Endodermal cell (in vitro differentiated cells): ENCODE data around the gene ATP2B2. TPM values are rescaled to one million over a fixed set of nuclear protein-coding genes. Genes with fewer than 3 reads are reported as not detected.

Experiments
- DNase-seq: peaks from one replicate; pipeline ENCODE4 v3.0.0-alpha.2; 2017
- H3K27ac ChIP-seq: 2 replicates; pipeline ENCODE4 v1.5.1; 2013; ENCODE audit warnings: mild to moderate bottlenecking, low read depth, low read length, moderate library complexity
- H3K27me3 ChIP-seq: 2 replicates; pipeline ENCODE4 v1.6.1; 2013; ENCODE audit warnings: mild to moderate bottlenecking, low read length, moderate library complexity; ENCODE audit not compliant: insufficient read depth, control insufficient read depth, poor library complexity, severe bottlenecking
- H3K36me3 ChIP-seq: 2 replicates; pipeline ENCODE4 v1.7.0; 2013; ENCODE audit warnings: mild to moderate bottlenecking, low read length, moderate library complexity; ENCODE audit not compliant: control insufficient read depth, insufficient read depth
- H3K4me1 ChIP-seq: one replicate; pipeline ENCODE4 v1.7.0; 2013; ENCODE audit warnings: low read length; ENCODE audit not compliant: control insufficient read depth, insufficient read depth
- H3K4me3 ChIP-seq: 2 replicates; pipeline ENCODE4 v1.5.1; 2013; ENCODE audit warnings: mild to moderate bottlenecking, low read length, moderate library complexity
- H3K9ac ChIP-seq: 2 replicates; pipeline ENCODE4 v1.6.1; 2013; ENCODE audit warnings: mild to moderate bottlenecking, low read length, moderate library complexity; ENCODE audit not compliant: poor library complexity, severe bottlenecking; ENCODE audit errors: extremely low read depth
- H3K9me3 ChIP-seq: 2 replicates; pipeline ENCODE4 v1.6.1; 2013; ENCODE audit warnings: mild to moderate bottlenecking, low read length, moderate library complexity; ENCODE audit not compliant: control insufficient read depth
- H3K27ac Mint-ChIP-seq: 2 replicates; pipeline ENCODE4 v1.8.0; 2020; ENCODE audit warnings: mixed read lengths
- H3K27me3 Mint-ChIP-seq: 2 replicates; pipeline ENCODE4 v1.8.0; 2021; ENCODE audit warnings: mild to moderate bottlenecking, mixed read lengths; ENCODE audit not compliant: insufficient read depth
- H3K36me3 Mint-ChIP-seq: 2 replicates; pipeline ENCODE4 v1.8.0; 2020; ENCODE audit warnings: low read depth, mixed read lengths
- H3K4me1 Mint-ChIP-seq: 2 replicates; pipeline ENCODE4 v1.8.0; 2020; ENCODE audit warnings: mixed read lengths
- H3K4me3 Mint-ChIP-seq: 2 replicates; pipeline ENCODE4 v1.8.0; 2020; ENCODE audit warnings: mild to moderate bottlenecking, moderate library complexity, mixed read lengths
- H3K9me3 Mint-ChIP-seq: 2 replicates; pipeline ENCODE4 v1.8.0; 2020; ENCODE audit warnings: mild to moderate bottlenecking, mixed read lengths
- CTCF ChIP-seq: fragments of 200-600 bp; sonication (generic); conservative IDR thresholded peaks from 2 replicates; pipeline ENCODE4 v1.5.0; 2021; ENCODE audit warnings: antibody characterized with exemption, mild to moderate bottlenecking
- WGBS, 2 experiments: methylation state at CpG; one replicate each; pipeline versions ENCODE4 v1.1.5 to v1.1.7; 2013; ENCODE audit warnings: missing lambda C conversion rate in 2 of 2, mixed read lengths in 1 of 2; ENCODE audit not compliant: insufficient coverage in 1 of 2, insufficient read length in 1 of 2; 5-methylcytosine and 5-hydroxymethylcytosine counted together
- total RNA-seq, 2 donors: library from RNA; stranded (reverse); fragmentation: NEBNext Ultra II Directional in 1 of 2; extraction: Animal tissue kit (Norgen Biotek cat#: 25700) in 1 of 2; gene quantifications; 2 replicates in 1 of 2; 3 replicates in 1 of 2; pipeline ENCODE4 v1.2.1, GENCODE V29; 2021

The ATP2B2 gene
- total RNA-seq, 2 donors from 2014 or later, result 0.09 TPM; not detected in 1

GRCh38 chr3:10467204-10467603, 38.2 kb downstream of the ATP2B2 start:
- Mint-ChIP-seq H3K36me3 (no peaks in the 10 kb centered on the region), H3K9me3 (no peaks in the 10 kb centered on the region), H3K27ac (no peak overlapping the region), H3K27me3 (peaks cover 1% of the 10 kb centered on the region), H3K4me3 (no peak overlapping the region), H3K4me1 (no peaks in the 10 kb centered on the region)
- no peaks in the 10 kb centered on the region for H3K9me3 ChIP-seq
- no peaks in the 10 kb centered on the region for H3K27me3 ChIP-seq
- 88 to 91% methylated on average over 4 to 5 of the region's 5 CpGs for WGBS, 2 experiments
- no peak for TF ChIP-seq CTCF
- H3K4me3 ChIP-seq, result no peak overlapping the region
- H3K9ac ChIP-seq, result no peak overlapping the region
- H3K27ac ChIP-seq, result no peak overlapping the region
- H3K36me3 ChIP-seq, result no peaks in the 10 kb centered on the region
- peaks cover 5% of the 10 kb centered on the region for H3K4me1 ChIP-seq
- DNase-seq, result no peak

GRCh38 chr3:10466186-10466585, 39.2 kb downstream of the ATP2B2 start:
- no peak overlapping the region for H3K27ac Mint-ChIP-seq
- Histone ChIP-seq H3K36me3 (no peaks in the 10 kb centered on the region), H3K4me3 (no peak overlapping the region), H3K4me1 (peaks cover 5% of the 10 kb centered on the region), H3K9ac (no peak overlapping the region), H3K27ac (no peak overlapping the region), H3K27me3 (no peaks in the 10 kb centered on the region), H3K9me3 (no peaks in the 10 kb centered on the region)
- no peak for TF ChIP-seq CTCF
- DNase-seq, result no peak
- H3K4me3 Mint-ChIP-seq, result no peak overlapping the region
- H3K9me3 Mint-ChIP-seq, result no peaks in the 10 kb centered on the region
- H3K27me3 Mint-ChIP-seq, result peaks cover 6% of the 10 kb centered on the region
- no peaks in the 10 kb centered on the region for H3K4me1 Mint-ChIP-seq
- 78 to 84% methylated on average over 5 of the region's 5 CpGs for WGBS, 2 experiments
- H3K36me3 Mint-ChIP-seq, result no peaks in the 10 kb centered on the region

GRCh38 chr3:10465161-10465560, 40.2 kb downstream of the ATP2B2 start:
- 33 to 67% methylated on average over 1 of the region's 1 CpG for WGBS, 2 experiments
- no peak for DNase-seq
- peaks cover 6% of the 10 kb centered on the region for H3K27me3 Mint-ChIP-seq
- H3K9me3 Mint-ChIP-seq, result no peaks in the 10 kb centered on the region
- TF ChIP-seq CTCF, result no peak
- no peak overlapping the region for H3K4me3 Mint-ChIP-seq
- no peaks in the 10 kb centered on the region for H3K4me1 Mint-ChIP-seq
- no peak overlapping the region for H3K27ac ChIP-seq
- no peaks in the 10 kb centered on the region for H3K36me3 Mint-ChIP-seq
- no peaks in the 10 kb centered on the region for H3K36me3 ChIP-seq
- no peak overlapping the region for H3K27ac Mint-ChIP-seq
- no peaks in the 10 kb centered on the region for H3K27me3 ChIP-seq
- no peak overlapping the region for H3K4me3 ChIP-seq
- H3K4me1 ChIP-seq, result no peaks in the 10 kb centered on the region
- H3K9ac ChIP-seq, result no peak overlapping the region
- H3K9me3 ChIP-seq, result no peaks in the 10 kb centered on the region
